H1 (cell line): ENCODE measurements around the gene KCTD19. TPM values are rescaled to one million over a fixed set of nuclear protein-coding genes. Genes with fewer than 3 reads are reported as not detected.
A peak's percentile ranks its signal among the peaks of the same experiment; 100 is the strongest.

Source experiments
- CTCF ChIA-PET: fragments of 300-600 bp; sonication (Branson Sonifier 250); formaldehyde crosslinking; loops from one replicate; lab custom pipeline; 2021; ENCODE audit not compliant: partially characterized antibody; lab: Charles Lee
- POLR2A ChIA-PET: fragments of 300-600 bp; sonication (Branson Sonifier 250); formaldehyde crosslinking; loops from one replicate; lab custom pipeline; 2021; ENCODE audit warnings: inconsistent platforms; ENCODE audit not compliant: partially characterized antibody; lab: Charles Lee
- DNase-seq, 2 experiments: peaks; one replicate each; pipeline versions ENCODE4 v3.0.0 to v3.0.0-alpha.2; 2010 to 2022; ENCODE audit warnings: low spot score in 2 of 2, low read depth in 1 of 2, mixed read lengths in 1 of 2
- FAIRE-seq: peaks from 2 replicates; lab custom pipeline; 2011; peaks lifted over from hg19 to GRCh38; lab: Jason Lieb, UNC
- H2AFZ ChIP-seq: 2 replicates; pipeline ENCODE4 v1.8.1; 2012; ENCODE audit warnings: low read length, inconsistent platforms
- H2AK5ac ChIP-seq: 2 replicates; pipeline ENCODE4 v1.6.1; 2013; ENCODE audit warnings: low read depth, low read length
- H2BK120ac ChIP-seq: replicated peaks from 2 replicates; pipeline ENCODE3; 2013; ENCODE audit warnings: low read depth, low read length, inconsistent platforms
- H2BK12ac ChIP-seq: 2 replicates; pipeline ENCODE4 v1.6.1; 2013; ENCODE audit warnings: low read depth, low read length
- H2BK15ac ChIP-seq: 2 replicates; pipeline ENCODE4 v1.6.1; 2013; ENCODE audit warnings: low read length
- H2BK20ac ChIP-seq: 2 replicates; pipeline ENCODE4 v1.6.1; 2013; ENCODE audit warnings: low read length
- H2BK5ac ChIP-seq: 2 replicates; pipeline ENCODE4 v1.6.1; 2013; ENCODE audit warnings: low read depth, low read length
- H3K14ac ChIP-seq: 2 replicates; pipeline ENCODE4 v1.6.1; 2013; ENCODE audit warnings: inconsistent platforms; ENCODE audit not compliant: insufficient read length
- H3K18ac ChIP-seq: 2 replicates; pipeline ENCODE4 v1.6.1; 2013; ENCODE audit warnings: low read length; ENCODE audit errors: extremely low read depth
- H3K23ac ChIP-seq: 2 replicates; pipeline ENCODE4 v1.6.1; 2013; ENCODE audit warnings: inconsistent platforms; ENCODE audit not compliant: insufficient read length
- H3K23me2 ChIP-seq: 2 replicates; pipeline ENCODE4 v1.6.1; 2013; ENCODE audit warnings: low read depth, low read length
- H3K27ac ChIP-seq: 2 replicates; pipeline ENCODE4 v1.6.1; 2011; ENCODE audit warnings: low read depth, low read length, inconsistent platforms
- H3K27me3 ChIP-seq, 4 experiments: replicated peaks in 1 of 4; 1 replicate in 1 of 4; 2 replicates in 3 of 4; pipeline versions ENCODE4 v1.6.1 to v1.8.1; 2011 to 2013; ENCODE audit warnings: low read length in 3 of 4, mild to moderate bottlenecking in 3 of 4, inconsistent platforms in 2 of 4, mixed read lengths in 2 of 4, moderate library complexity in 1 of 4; ENCODE audit not compliant: control insufficient read depth in 3 of 4, insufficient read depth in 3 of 4; ENCODE audit errors: extremely low read depth in 1 of 4
- H3K36me3 ChIP-seq, 4 experiments: 2 replicates each; pipeline versions ENCODE4 v1.6.1 to v1.8.1; 2011 to 2013; ENCODE audit warnings: mild to moderate bottlenecking in 4 of 4, low read length in 3 of 4, moderate library complexity in 2 of 4, control low read depth in 1 of 4, inconsistent platforms in 1 of 4; ENCODE audit not compliant: insufficient read depth in 4 of 4, control insufficient read depth in 2 of 4
- H3K4ac ChIP-seq: replicated peaks from 2 replicates; pipeline ENCODE3; 2013; ENCODE audit warnings: low read length, low read depth, mixed read lengths, inconsistent platforms; ENCODE audit not compliant: insufficient read length
- H3K4me1 ChIP-seq, 4 experiments: replicated peaks in 1 of 4; 1 replicate in 1 of 4; 2 replicates in 3 of 4; pipeline versions ENCODE4 v1.6.1 to v1.8.1; 2011 to 2013; ENCODE audit warnings: low read length in 3 of 4, inconsistent platforms in 2 of 4, mixed read lengths in 1 of 4; ENCODE audit not compliant: insufficient read depth in 4 of 4, control insufficient read depth in 3 of 4
- H3K4me2 ChIP-seq, 2 experiments: 2 replicates each; pipeline versions ENCODE4 v1.6.1 to v1.8.1; 2011 to 2013; ENCODE audit warnings: low read depth in 2 of 2, low read length in 2 of 2, control low read depth in 1 of 2, inconsistent platforms in 1 of 2, mild to moderate bottlenecking in 1 of 2; ENCODE audit not compliant: insufficient read depth in 1 of 2
- H3K4me3 ChIP-seq, 4 experiments: fragments of 200-600, 300-600 bp in 1 of 4; sonication (generic), shearing (Covaris generic), sonication (Bioruptor Twin) in 1 of 4; 2 replicates each; pipeline versions ENCODE4 v1.5.1 to v1.8.1; 2011 to 2016; ENCODE audit warnings: low read length in 4 of 4, low read depth in 3 of 4, control low read depth in 2 of 4, inconsistent platforms in 2 of 4, mild to moderate bottlenecking in 2 of 4, mixed read lengths in 1 of 4, moderate library complexity in 1 of 4; ENCODE audit not compliant: insufficient read depth in 2 of 4; ENCODE audit errors: extremely low read depth in 1 of 4
- H3K56ac ChIP-seq: replicated peaks from 2 replicates; pipeline ENCODE3; 2013; ENCODE audit warnings: low read depth, mild to moderate bottlenecking, mixed read lengths, low read length, inconsistent platforms; ENCODE audit not compliant: insufficient read length
- H3K79me1 ChIP-seq: 2 replicates; pipeline ENCODE4 v1.6.1; 2013; ENCODE audit warnings: low read depth, low read length, control low read depth
- H3K79me2 ChIP-seq, 2 experiments: 2 replicates each; pipeline versions ENCODE4 v1.6.1 to v1.8.1; 2012 to 2013; ENCODE audit warnings: low read length in 2 of 2, mild to moderate bottlenecking in 2 of 2, inconsistent platforms in 1 of 2; ENCODE audit not compliant: insufficient read depth in 2 of 2, control insufficient read depth in 1 of 2
- H3K9ac ChIP-seq, 4 experiments: replicated peaks in 1 of 4; 1 replicate in 1 of 4; 2 replicates in 3 of 4; pipeline versions ENCODE4 v1.6.1 to v1.8.1; 2011 to 2013; ENCODE audit warnings: low read depth in 3 of 4, low read length in 3 of 4, control low read depth in 2 of 4, mild to moderate bottlenecking in 2 of 4, moderate library complexity in 2 of 4, inconsistent platforms in 1 of 4; ENCODE audit errors: extremely low read depth in 1 of 4
- H3K9me3 ChIP-seq, 2 experiments: 2 replicates each; pipeline versions ENCODE4 v1.6.1 to v1.8.1; 2012 to 2013; ENCODE audit warnings: mild to moderate bottlenecking in 2 of 2, moderate library complexity in 2 of 2, control low read depth in 1 of 2, inconsistent platforms in 1 of 2, low read depth in 1 of 2, low read length in 1 of 2, mixed read lengths in 1 of 2; ENCODE audit not compliant: insufficient read depth in 2 of 2
- H4K20me1 ChIP-seq, 2 experiments: replicated peaks in 1 of 2; 2 replicates each; pipeline versions ENCODE3 to v1.8.1; 2011 to 2013; ENCODE audit warnings: inconsistent platforms in 2 of 2, low read length in 2 of 2, mild to moderate bottlenecking in 1 of 2; ENCODE audit not compliant: insufficient read depth in 2 of 2, control insufficient read depth in 1 of 2
- H4K5ac ChIP-seq: 2 replicates; pipeline ENCODE4 v1.6.1; 2013; ENCODE audit warnings: low read length, low read depth, mixed read lengths, inconsistent platforms; ENCODE audit not compliant: insufficient read length
- H4K8ac ChIP-seq: 2 replicates; pipeline ENCODE4 v1.8.0; 2013; ENCODE audit warnings: mild to moderate bottlenecking, moderate library complexity, low read length, inconsistent platforms; ENCODE audit not compliant: insufficient read depth; ENCODE audit errors: extremely low read depth
- H4K91ac ChIP-seq: replicated peaks from 2 replicates; pipeline ENCODE3; 2013; ENCODE audit warnings: low read length, mixed read lengths, inconsistent platforms; ENCODE audit not compliant: insufficient read length
- WGBS, 2 experiments: shearing (Covaris generic) in 1 of 2; methylation state at CpG; one replicate each; pipeline versions ENCODE4 v1.1.6 to v1.1.7; 2013 to 2015; ENCODE audit warnings: low lambda C conversion rate in 2 of 2, mixed read lengths in 2 of 2, inconsistent platforms in 1 of 2, low coverage in 1 of 2, missing lambda C conversion rate in 1 of 2; ENCODE audit not compliant: insufficient replicate concordance in 2 of 2, insufficient coverage in 1 of 2, insufficient read length in 1 of 2; ENCODE audit errors: extremely low coverage in 1 of 2, missing lambda C conversion rate in 1 of 2; 5-methylcytosine and 5-hydroxymethylcytosine counted together
- polyA plus RNA-seq, 7 experiments: library from polyadenylated mRNA; depleted of rRNA in 3 of 7; stranded (reverse) in 5 of 7; unstranded in 2 of 7; fragments of >200 nt in 5 of 7; fragments of 200-250 nt in 2 of 7; gene quantifications; 1 replicate in 5 of 7; 2 replicates in 1 of 7; 4 replicates in 1 of 7; pipeline versions ENCODE4 v1.2.1 to v1.2.3, GENCODE V29; 2011 to 2013; ENCODE audit warnings: missing spikeins in 2 of 7, mixed read lengths in 2 of 7
- total RNA-seq: library from RNA; stranded (reverse); fragmentation: NEBNext Ultra II Directional; extraction: Animal tissue kit (Norgen Biotek cat#: 25700); gene quantifications from 2 replicates; pipeline ENCODE4 v1.2.1, GENCODE V29; 2021

Gene KCTD19
- total and polyA plus RNA-seq, 2 of the 8 experiments (the other 6 are each of a cell fraction or from before 2014, with no cell fraction given) = 0.06 to 0.24 TPM

GRCh38 chr16:67252609-67253497 is 73.7 kb downstream of the KCTD19 start:
- Histone ChIP-seq H3K4me1 (peaks cover 2 to 13% (median 3%) of the 10 kb centered on the region in 4 experiments; a peak in 6 of 7 replicates), H3K14ac (no peak overlapping the region), H3K27me3 (peaks cover 0 to 20% (median 12%) of the 10 kb centered on the region in 4 experiments; a peak in 5 of 7 replicates), H4K5ac (no peak overlapping the region), H2BK20ac (no peak overlapping the region), H3K18ac (no peak overlapping the region), H4K91ac (no peak overlapping the region), H3K23me2 (peaks cover 11% of the 10 kb centered on the region; the same call in 1 of the 2 replicates), H4K8ac (no peak overlapping the region), H3K79me2 (no peaks in the 10 kb centered on the region), H3K4me3 (no peak overlapping the region), H3K4me2 (no peak overlapping the region), H3K27ac (no peak overlapping the region), H2AK5ac (0 out of 2 replicates have a peak overlapping the region, but pooled peaks have one; percentile 24), H4K20me1 (peaks cover 3 to 9% of the 10 kb centered on the region in 2 experiments), H3K4ac (no peak overlapping the region), H3K36me3 (peaks cover 0 to 2% (median 0%) of the 10 kb centered on the region in 4 experiments; a peak in 2 of 8 replicates), H3K56ac (no peak overlapping the region), H3K23ac (no peak overlapping the region), H2BK120ac (no peak overlapping the region), H3K79me1 (no peaks in the 10 kb centered on the region; the same call in 1 of the 2 replicates), H3K9me3 (no peaks in the 10 kb centered on the region), H2AFZ (no peak overlapping the region), H3K9ac (no peak overlapping the region), H2BK5ac (no peak overlapping the region), H2BK15ac (no peak overlapping the region), H2BK12ac (no peak overlapping the region)
- ChIA-PET CTCF (interaction anchor here (0.5 to 1.9 kb wide), 8 partner anchors 8 to 267 kb away, joined by 3 to 5 read pairs (median 5); partner anchors contain the start of gene ZDHHC1), POLR2A (interaction anchor here (0.5 kb wide), 1 partner anchor 1360 kb away, joined by 3 read pairs; no protein-coding TSS in a partner anchor)
- 87% methylated on average over 4 of the region's 4 CpGs; no CpG with 5 or more reads in 1 of the 2 experiments for WGBS, 2 experiments
- DNase-seq = no peak
- no peak for FAIRE-seq
